ENCODE data around the gene OR10T2. TPM values are rescaled to one million over a fixed set of nuclear protein-coding genes. Genes with fewer than 3 reads are reported as not detected.
"Not testable (repeated sequence)": the region's sequence is repeated elsewhere in the genome, so short reads cannot be mapped to it uniquely, and the experiment has no call there.

OR10T2 gene
- polyA plus RNA-seq (2012; ENCODE audit: low read depth, missing spikeins) = not detected

- DNase-seq (ENCODE audit: insufficient read length, low spot score) (no peak), FAIRE-seq (no peak)
- no peak for TF ChIP-seq POLR2A (IDR thresholded peaks at IDR 0.05; ENCODE audit: low read depth, low read length)
- TF ChIP-seq PAX5 (IDR thresholded peaks at IDR 0.05; ENCODE audit: insufficient read depth, low read length, severe bottlenecking) = no peak
- no peak for TF ChIP-seq SPI1 (IDR thresholded peaks at IDR 0.05; ENCODE audit: low read depth, low read length)
- TF ChIP-seq POLR2AphosphoS5 (IDR thresholded peaks at IDR 0.05; ENCODE audit: low read depth, low read length) = no peak
- no peak for TF ChIP-seq TAF1 (IDR thresholded peaks at IDR 0.05; ENCODE audit: low read depth, low read length)
- no peak for TF ChIP-seq POU2F2 (IDR thresholded peaks at IDR 0.05; ENCODE audit: low read depth, low read length)
Observed at GRCh38 chr1:158398818-158399514, at the start of gene OR10T2. OR10T2 (minus strand) TSS chr1:158399466; CDS start chr1:158399466, 0 bp downstream.

- FAIRE-seq = no peak
- no peak for DNase-seq (ENCODE audit: insufficient read length, low spot score)
- TF ChIP-seq TAF1 (IDR thresholded peaks at IDR 0.05; ENCODE audit: low read depth, low read length) (no peak), POLR2AphosphoS5 (IDR thresholded peaks at IDR 0.05; ENCODE audit: low read depth, low read length) (no peak), PAX5 (IDR thresholded peaks at IDR 0.05; ENCODE audit: insufficient read depth, low read length, severe bottlenecking) (no peak), POU2F2 (IDR thresholded peaks at IDR 0.05; ENCODE audit: low read depth, low read length) (no peak), SPI1 (IDR thresholded peaks at IDR 0.05; ENCODE audit: low read depth, low read length) (no peak), POLR2A (IDR thresholded peaks at IDR 0.05; ENCODE audit: low read depth, low read length) (no peak)
Observed at GRCh38 chr1:158445376-158445775, 46.1 kb upstream of the OR10T2 start.

- FAIRE-seq = no peak
- DNase-seq (ENCODE audit: insufficient read length, low spot score) = no peak
- TF ChIP-seq SPI1 (IDR thresholded peaks at IDR 0.05; ENCODE audit: low read depth, low read length) = no peak
- no peak for TF ChIP-seq POU2F2 (IDR thresholded peaks at IDR 0.05; ENCODE audit: low read depth, low read length)
- TF ChIP-seq PAX5 (IDR thresholded peaks at IDR 0.05; ENCODE audit: insufficient read depth, low read length, severe bottlenecking) = no peak
- no peak for TF ChIP-seq POLR2AphosphoS5 (IDR thresholded peaks at IDR 0.05; ENCODE audit: low read depth, low read length)
- no peak for TF ChIP-seq TAF1 (IDR thresholded peaks at IDR 0.05; ENCODE audit: low read depth, low read length)
- no peak for TF ChIP-seq POLR2A (IDR thresholded peaks at IDR 0.05; ENCODE audit: low read depth, low read length)
Observed at GRCh38 chr1:158434741-158435140, 35.5 kb upstream of the OR10T2 start.

GRCh38 chr1:158430163-158430562 is 30.9 kb upstream of the OR10T2 start:
- DNase-seq (ENCODE audit: insufficient read length, low spot score); FAIRE-seq: not testable (repeated sequence)

- FAIRE-seq (no peak), DNase-seq (ENCODE audit: insufficient read length, low spot score) (no peak)
- TF ChIP-seq PAX5 (IDR thresholded peaks at IDR 0.05; ENCODE audit: insufficient read depth, low read length, severe bottlenecking) (no peak), SPI1 (IDR thresholded peaks at IDR 0.05; ENCODE audit: low read depth, low read length) (no peak), POLR2A (IDR thresholded peaks at IDR 0.05; ENCODE audit: low read depth, low read length) (no peak), POLR2AphosphoS5 (IDR thresholded peaks at IDR 0.05; ENCODE audit: low read depth, low read length) (no peak), TAF1 (IDR thresholded peaks at IDR 0.05; ENCODE audit: low read depth, low read length) (no peak), POU2F2 (IDR thresholded peaks at IDR 0.05; ENCODE audit: low read depth, low read length) (no peak)
Observed at GRCh38 chr1:158426137-158426536, 26.9 kb upstream of the OR10T2 start, which contains the start of gene OR10K2. OR10K2 (minus strand) TSS chr1:158426237; CDS start chr1:158420866, 5,371 bp downstream.

- FAIRE-seq = no peak
- no peak for TF ChIP-seq POLR2AphosphoS5 (IDR thresholded peaks at IDR 0.05; ENCODE audit: low read depth, low read length)
- TF ChIP-seq PAX5 (IDR thresholded peaks at IDR 0.05; ENCODE audit: insufficient read depth, low read length, severe bottlenecking) = no peak
- TF ChIP-seq POU2F2 (IDR thresholded peaks at IDR 0.05; ENCODE audit: low read depth, low read length) = no peak
- TF ChIP-seq POLR2A (IDR thresholded peaks at IDR 0.05; ENCODE audit: low read depth, low read length) = no peak
- no peak for TF ChIP-seq TAF1 (IDR thresholded peaks at IDR 0.05; ENCODE audit: low read depth, low read length)
- TF ChIP-seq SPI1 (IDR thresholded peaks at IDR 0.05; ENCODE audit: low read depth, low read length) = no peak
- no peak for DNase-seq (ENCODE audit: insufficient read length, low spot score)
Observed at GRCh38 chr1:158425027-158425426, 25.8 kb upstream of the OR10T2 start.

GRCh38 chr1:158422212-158422611 is 22.9 kb upstream of the OR10T2 start:
- DNase-seq (ENCODE audit: insufficient read length, low spot score) (no peak), FAIRE-seq (no peak)
- no peak for TF ChIP-seq POU2F2 (IDR thresholded peaks at IDR 0.05; ENCODE audit: low read depth, low read length)
- TF ChIP-seq POLR2AphosphoS5 (IDR thresholded peaks at IDR 0.05; ENCODE audit: low read depth, low read length) = no peak
- TF ChIP-seq SPI1 (IDR thresholded peaks at IDR 0.05; ENCODE audit: low read depth, low read length) = no peak
- no peak for TF ChIP-seq TAF1 (IDR thresholded peaks at IDR 0.05; ENCODE audit: low read depth, low read length)
- no peak for TF ChIP-seq PAX5 (IDR thresholded peaks at IDR 0.05; ENCODE audit: insufficient read depth, low read length, severe bottlenecking)
- no peak for TF ChIP-seq POLR2A (IDR thresholded peaks at IDR 0.05; ENCODE audit: low read depth, low read length)

GRCh38 chr1:158417586-158417985 is 18.3 kb upstream of the OR10T2 start:
- FAIRE-seq (no peak), DNase-seq (ENCODE audit: insufficient read length, low spot score) (no peak)
- no peak for TF ChIP-seq POLR2A (IDR thresholded peaks at IDR 0.05; ENCODE audit: low read depth, low read length)
- TF ChIP-seq SPI1 (IDR thresholded peaks at IDR 0.05; ENCODE audit: low read depth, low read length) = peak; percentile 60; the same call in 1 of the 2 replicates

- no peak for TF ChIP-seq POU2F2 (IDR thresholded peaks at IDR 0.05; ENCODE audit: low read depth, low read length)
- no peak for TF ChIP-seq PAX5 (IDR thresholded peaks at IDR 0.05; ENCODE audit: insufficient read depth, low read length, severe bottlenecking)
- no peak for TF ChIP-seq TAF1 (IDR thresholded peaks at IDR 0.05; ENCODE audit: low read depth, low read length)
- TF ChIP-seq POLR2A (IDR thresholded peaks at IDR 0.05; ENCODE audit: low read depth, low read length) = no peak
- TF ChIP-seq SPI1 (IDR thresholded peaks at IDR 0.05; ENCODE audit: low read depth, low read length) = no peak
- no peak for TF ChIP-seq POLR2AphosphoS5 (IDR thresholded peaks at IDR 0.05; ENCODE audit: low read depth, low read length)
Observed at GRCh38 chr1:158414651-158415345, 15.5 kb upstream of the OR10T2 start.

More at GRCh38 chr1:158414651-158415345, 15.5 kb upstream of the OR10T2 start:
- DNase-seq (ENCODE audit: insufficient read length, low spot score) (no peak), FAIRE-seq (peak; percentile 43)

Data from GM12891 (cell line).